ENCODE measurements around the gene FURIN.

The FURIN gene

DNA sequence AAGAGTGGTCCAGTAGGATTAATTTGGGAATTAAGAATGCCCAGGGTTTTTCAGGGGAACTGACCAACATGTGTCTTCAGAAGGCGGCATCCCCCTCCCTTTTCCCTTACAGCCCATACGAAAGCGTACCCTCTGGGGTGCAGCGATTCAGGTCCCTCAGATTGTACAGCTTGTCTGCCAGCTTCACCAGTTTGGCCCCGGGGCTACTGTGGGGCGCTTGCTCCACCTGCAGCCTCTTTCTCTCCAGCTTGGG lies 63.1 kb downstream of the FURIN start:
- peak overlapping the region; percentile 79 for H3K9ac ChIP-seq (ENCODE audit: low read length)

DNA sequence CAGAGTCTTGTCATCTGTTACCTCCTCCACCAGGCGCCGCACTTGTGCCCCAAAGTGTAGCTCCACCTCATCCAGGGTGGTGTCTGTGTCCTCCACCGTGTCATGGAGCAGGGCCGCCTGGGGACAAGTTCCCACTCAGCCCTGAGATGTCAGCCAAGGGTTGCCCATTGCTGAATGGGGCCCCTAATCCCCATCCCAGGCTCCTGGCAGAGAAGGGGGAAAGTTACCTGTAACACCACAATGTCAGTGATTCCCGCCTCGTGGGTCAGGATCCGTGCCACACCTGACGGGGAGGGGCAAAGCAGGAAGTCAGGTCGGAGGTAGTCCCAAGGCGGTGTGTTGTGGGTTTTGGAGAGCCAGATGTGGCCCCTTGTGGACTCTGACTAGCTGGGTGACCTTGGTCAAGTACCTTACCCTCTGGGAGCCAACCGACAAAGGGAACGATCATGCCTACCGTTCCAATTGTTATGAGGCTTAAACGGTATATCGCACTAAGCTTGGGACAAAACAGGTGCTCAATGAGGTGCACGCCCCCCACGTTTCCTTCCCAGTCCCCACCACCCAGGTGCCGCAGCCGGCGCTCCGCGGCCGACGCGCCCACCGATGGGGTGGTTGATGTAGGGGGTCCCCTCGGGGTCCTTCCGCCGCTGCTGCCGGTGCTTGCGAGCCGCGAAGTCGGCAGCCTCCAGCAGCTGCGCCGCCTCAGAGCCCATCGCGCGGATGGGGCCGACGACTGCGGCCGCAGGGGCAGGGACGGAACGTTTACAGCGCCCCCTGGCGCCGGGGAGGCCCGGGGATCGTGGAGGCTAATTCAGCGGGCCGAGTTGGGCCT lies 63.7 kb downstream of the FURIN start, which contains the start of gene HDDC3:
TSS of gene HDDC3 (minus strand) at position 722 of the 832 bp plus-strand sequence. CDS start at position 713, 9 bp downstream.
- Histone ChIP-seq H3K36me3 (ENCODE audit: insufficient read depth, low read length) (no peaks in the 10 kb centered on the region), H3K4me1 (ENCODE audit: insufficient read depth, low read length) (peaks cover 48% of the 10 kb centered on the region), H3K9ac (ENCODE audit: low read length) (peak within 1 kb of the TSS; percentile 79), H3K9me3 (ENCODE audit: low read length) (no peaks in the 10 kb centered on the region), H3K4me3 (ENCODE audit: low read depth in 1 of 2, low read length in 2 of 2) (peak within 1 kb of the TSS; percentile 72 to 91), H3K27me3 (ENCODE audit: control insufficient read depth in 1 of 2, insufficient read depth in 2 of 2, low read length in 2 of 2) (no peaks in the 10 kb centered on the region), H3K27ac (ENCODE audit: low read depth, low read length) (peak within 1 kb of the TSS; percentile 79)

More for the DNA sequence above, 63.1 kb downstream of the FURIN start:
- Histone ChIP-seq H3K4me1 (ENCODE audit: insufficient read depth, low read length) (peaks cover 46% of the 10 kb centered on the region), H3K27ac (ENCODE audit: low read depth, low read length) (peak overlapping the region; percentile 79), H3K4me3 (ENCODE audit: low read depth in 1 of 2, low read length in 2 of 2) (peak overlapping the region in 1 of 2 donors; percentile 91), H3K9me3 (ENCODE audit: low read length) (no peaks in the 10 kb centered on the region), H3K36me3 (ENCODE audit: insufficient read depth, low read length) (no peaks in the 10 kb centered on the region), H3K27me3 (ENCODE audit: control insufficient read depth in 1 of 2, insufficient read depth in 2 of 2, low read length in 2 of 2) (no peaks in the 10 kb centered on the region)

DNA sequence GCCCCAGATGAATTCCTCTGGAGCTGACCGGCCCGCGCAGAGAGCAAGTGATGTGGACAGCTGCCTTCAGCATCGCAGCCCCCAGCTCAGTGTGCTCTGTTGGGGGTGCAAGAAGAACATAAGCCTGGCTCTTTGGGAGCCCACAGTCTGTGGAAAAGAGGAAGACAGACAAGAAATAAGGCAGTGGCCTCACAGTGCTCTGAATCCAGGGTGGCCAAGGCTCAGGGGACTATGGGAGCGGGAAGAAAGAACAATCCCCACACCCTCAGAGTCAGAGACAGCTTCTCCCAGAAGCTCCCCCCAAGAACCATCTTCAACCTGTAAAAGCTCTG lies 64.2 kb downstream of the FURIN start:
- Histone ChIP-seq H3K4me1 (ENCODE audit: insufficient read depth, low read length) (peaks cover 48% of the 10 kb centered on the region), H3K4me3 (ENCODE audit: low read depth in 1 of 2, low read length in 2 of 2) (peak overlapping the region; percentile 72 to 91), H3K27ac (ENCODE audit: low read depth, low read length) (peak overlapping the region; percentile 79), H3K9me3 (ENCODE audit: low read length) (no peaks in the 10 kb centered on the region), H3K27me3 (ENCODE audit: control insufficient read depth in 1 of 2, insufficient read depth in 2 of 2, low read length in 2 of 2) (no peaks in the 10 kb centered on the region), H3K9ac (ENCODE audit: low read length) (no peak overlapping the region), H3K36me3 (ENCODE audit: insufficient read depth, low read length) (no peaks in the 10 kb centered on the region)

Data from muscle layer of colon (tissue), 2 donors.